ENCODE measurements around the gene MUC4.
"Not testable (repeated sequence)": the region's sequence is repeated elsewhere in the genome, so short reads cannot be mapped to it uniquely, and the experiment has no call there.

The MUC4 gene

GRCh38 chr3:195809291-195809785 lies 2.4 kb downstream of the MUC4 start:
- DNase-seq: no peak

GRCh38 chr3:195808741-195809290 lies 2.9 kb downstream of the MUC4 start:
- DNase-seq: no peak

- no peak for DNase-seq
These were observed 4.0 kb downstream of the MUC4 start for GRCh38 chr3:195807681-195808121.

GRCh38 chr3:195806916-195807231 lies 4.9 kb downstream of the MUC4 start:
- no peak for DNase-seq

GRCh38 chr3:195806211-195806915 lies 5.4 kb downstream of the MUC4 start:
- DNase-seq: no peak

- DNase-seq: not testable (repeated sequence)
These were observed 6.1 kb downstream of the MUC4 start for GRCh38 chr3:195805588-195805987.

GRCh38 chr3:195805181-195805580 lies 6.5 kb downstream of the MUC4 start:
- no peak for DNase-seq

- no peak for DNase-seq
These were observed 8.3 kb downstream of the MUC4 start for GRCh38 chr3:195803289-195803908.

- peak; percentile 40 for DNase-seq
These were observed 8.9 kb downstream of the MUC4 start for GRCh38 chr3:195802795-195803194.

- no peak for DNase-seq
These were observed 9.4 kb downstream of the MUC4 start for GRCh38 chr3:195802261-195802701.

- DNase-seq: no peak
These were observed 10.2 kb downstream of the MUC4 start for GRCh38 chr3:195801251-195802183.

- no peak for DNase-seq
These were observed 11.5 kb downstream of the MUC4 start for GRCh38 chr3:195800240-195800639.

- DNase-seq: no peak
These were observed 14.9 kb downstream of the MUC4 start for GRCh38 chr3:195796795-195797194.

GRCh38 chr3:195794708-195795107 lies 17.0 kb downstream of the MUC4 start:
- no peak for DNase-seq

- not testable (repeated sequence) for DNase-seq
These were observed 19.1 kb downstream of the MUC4 start for GRCh38 chr3:195792621-195793020.

GRCh38 chr3:195790901-195791300 lies 20.8 kb downstream of the MUC4 start:
- no peak for DNase-seq

- DNase-seq: no peak
These were observed 22.8 kb downstream of the MUC4 start for GRCh38 chr3:195788711-195789581.

- not testable (repeated sequence) for DNase-seq
These were observed 25.8 kb downstream of the MUC4 start for GRCh38 chr3:195785781-195786405.

- not testable (repeated sequence) for DNase-seq
These were observed 27.7 kb downstream of the MUC4 start for GRCh38 chr3:195784031-195784430.

- DNase-seq: not testable (repeated sequence)
These were observed 30.5 kb downstream of the MUC4 start for GRCh38 chr3:195781236-195781635.

GRCh38 chr3:195777975-195778374 lies 33.8 kb downstream of the MUC4 start:
- DNase-seq: no peak

GRCh38 chr3:195774917-195775316 lies 36.8 kb downstream of the MUC4 start:
- no peak for DNase-seq
